ENCODE data around the gene NES.

NES gene

GRCh38 chr1:156705321-156705917, 28.2 kb upstream of the NES start, which contains the start of gene CRABP2:
Gene CRABP2, minus strand, starts transcription at chr1:156705583. Its CDS starts 137 bp downstream, at chr1:156705446.
- in situ Hi-C loops (cut with MboI; ENCODE audit: low sequenced_read_pairs): no loop called here

GRCh38 chr1:156704930-156705320, 27.7 kb upstream of the NES start:
- in situ Hi-C loops (cut with MboI; ENCODE audit: low sequenced_read_pairs): no loop called here

- in situ Hi-C loops (cut with MboI; ENCODE audit: low sequenced_read_pairs): no loop called here
Measured at GRCh38 chr1:156704166-156704711, 27.0 kb upstream of the NES start.

GRCh38 chr1:156703741-156704140, 26.5 kb upstream of the NES start:
- in situ Hi-C loops (cut with MboI; ENCODE audit: low sequenced_read_pairs): no loop called here

- in situ Hi-C loops (cut with MboI; ENCODE audit: low sequenced_read_pairs): no loop called here
Measured at GRCh38 chr1:156703336-156703735, 26.1 kb upstream of the NES start.

GRCh38 chr1:156700736-156701531, 23.7 kb upstream of the NES start:
- in situ Hi-C loops (cut with MboI; ENCODE audit: low sequenced_read_pairs): no loop called here

GRCh38 chr1:156698995-156699394, 21.8 kb upstream of the NES start:
- in situ Hi-C loops (cut with MboI; ENCODE audit: low sequenced_read_pairs): no loop called here

- in situ Hi-C loops (cut with MboI; ENCODE audit: low sequenced_read_pairs): no loop called here
Measured at GRCh38 chr1:156697481-156697880, 20.3 kb upstream of the NES start.

GRCh38 chr1:156696755-156697154, 19.5 kb upstream of the NES start:
- in situ Hi-C loops (cut with MboI; ENCODE audit: low sequenced_read_pairs): no loop called here

- in situ Hi-C loops (cut with MboI; ENCODE audit: low sequenced_read_pairs): no loop called here
Measured at GRCh38 chr1:156694690-156694962, 17.4 kb upstream of the NES start.

GRCh38 chr1:156693848-156694689, 16.9 kb upstream of the NES start:
- in situ Hi-C loops (cut with MboI; ENCODE audit: low sequenced_read_pairs): no loop called here

GRCh38 chr1:156692925-156693847, 16.0 kb upstream of the NES start:
- in situ Hi-C loops (cut with MboI; ENCODE audit: low sequenced_read_pairs): no loop called here

- in situ Hi-C loops (cut with MboI; ENCODE audit: low sequenced_read_pairs): no loop called here
Measured at GRCh38 chr1:156692441-156692924, 15.3 kb upstream of the NES start.

GRCh38 chr1:156691665-156692440, 14.6 kb upstream of the NES start:
- in situ Hi-C loops (cut with MboI; ENCODE audit: low sequenced_read_pairs): no loop called here

- in situ Hi-C loops (cut with MboI; ENCODE audit: low sequenced_read_pairs): no loop called here
Measured at GRCh38 chr1:156691191-156691590, 14.0 kb upstream of the NES start.

GRCh38 chr1:156690675-156691036, 13.4 kb upstream of the NES start:
- in situ Hi-C loops (cut with MboI; ENCODE audit: low sequenced_read_pairs): no loop called here

- in situ Hi-C loops (cut with MboI; ENCODE audit: low sequenced_read_pairs): no loop called here
Measured at GRCh38 chr1:156689953-156690674, 12.9 kb upstream of the NES start.

GRCh38 chr1:156689035-156689952, 12.1 kb upstream of the NES start:
- in situ Hi-C loops (cut with MboI; ENCODE audit: low sequenced_read_pairs): no loop called here
